DMS53 (cell line): ENCODE results near the gene LRRTM3.
A peak's percentile ranks its signal among the peaks of the same experiment; 100 is the strongest.

ENCODE experiments used
- DNase-seq: peaks from one replicate; lab custom pipeline; 2025; lab: John Stamatoyannopoulos, UW

The LRRTM3 gene

GRCh38 chr10:66925896-66926715 lies at the start of gene LRRTM3:
TSS of gene LRRTM3 (plus strand) at chr10:66926036.
- DNase-seq, result peak; percentile 91

- DNase-seq, result no peak
Measured at GRCh38 chr10:66877361-66877760, 48.5 kb upstream of the LRRTM3 start.

GRCh38 chr10:66880292-66880691 lies 45.5 kb upstream of the LRRTM3 start:
- no peak for DNase-seq

GRCh38 chr10:66880826-66881225 lies 45.0 kb upstream of the LRRTM3 start:
- DNase-seq, result no peak

- DNase-seq, result no peak
Measured at GRCh38 chr10:66881814-66882213, 44.0 kb upstream of the LRRTM3 start.

- no peak for DNase-seq
Measured at GRCh38 chr10:66882271-66882670, 43.6 kb upstream of the LRRTM3 start.

- DNase-seq, result no peak
Measured at GRCh38 chr10:66886848-66887247, 39.0 kb upstream of the LRRTM3 start.

- DNase-seq, result no peak
Measured at GRCh38 chr10:66888237-66888636, 37.6 kb upstream of the LRRTM3 start.

GRCh38 chr10:66892871-66893270 lies 33.0 kb upstream of the LRRTM3 start:
- no peak for DNase-seq

- DNase-seq, result peak; percentile 95
Measured at GRCh38 chr10:66910671-66911070, 15.2 kb upstream of the LRRTM3 start.

GRCh38 chr10:66916030-66916429 lies 9.8 kb upstream of the LRRTM3 start:
- DNase-seq, result peak; percentile 63

GRCh38 chr10:66917104-66917503 lies 8.7 kb upstream of the LRRTM3 start:
- no peak for DNase-seq

- DNase-seq, result no peak
Measured at GRCh38 chr10:66919248-66919647, 6.6 kb upstream of the LRRTM3 start.

GRCh38 chr10:66924674-66925345 lies 1.0 kb upstream of the LRRTM3 start:
- no peak for DNase-seq

- no peak for DNase-seq
Measured at GRCh38 chr10:66925373-66925772, 463 bp upstream of the LRRTM3 start.

GRCh38 chr10:66926841-66927240 lies 1.0 kb downstream of the LRRTM3 start:
- DNase-seq, result no peak

- DNase-seq, result no peak
Measured at GRCh38 chr10:66927251-66927935, 1.6 kb downstream of the LRRTM3 start.

GRCh38 chr10:66927971-66928770 lies 2.3 kb downstream of the LRRTM3 start:
- peak; percentile 19 for DNase-seq

GRCh38 chr10:66928776-66929175 lies 2.9 kb downstream of the LRRTM3 start:
- no peak for DNase-seq

GRCh38 chr10:66929375-66929774 lies 3.5 kb downstream of the LRRTM3 start:
- no peak for DNase-seq

GRCh38 chr10:66931340-66931948 lies 5.6 kb downstream of the LRRTM3 start:
- DNase-seq, result peak; percentile 75

GRCh38 chr10:66931949-66932343 lies 6.1 kb downstream of the LRRTM3 start:
- peak; percentile 26 for DNase-seq
